Measurements from ENCODE around the gene LRRC37A.
"Not testable (repeated sequence)": the region's sequence is repeated elsewhere in the genome, so short reads cannot be mapped to it uniquely, and the experiment has no call there.

LRRC37A gene

DNA sequence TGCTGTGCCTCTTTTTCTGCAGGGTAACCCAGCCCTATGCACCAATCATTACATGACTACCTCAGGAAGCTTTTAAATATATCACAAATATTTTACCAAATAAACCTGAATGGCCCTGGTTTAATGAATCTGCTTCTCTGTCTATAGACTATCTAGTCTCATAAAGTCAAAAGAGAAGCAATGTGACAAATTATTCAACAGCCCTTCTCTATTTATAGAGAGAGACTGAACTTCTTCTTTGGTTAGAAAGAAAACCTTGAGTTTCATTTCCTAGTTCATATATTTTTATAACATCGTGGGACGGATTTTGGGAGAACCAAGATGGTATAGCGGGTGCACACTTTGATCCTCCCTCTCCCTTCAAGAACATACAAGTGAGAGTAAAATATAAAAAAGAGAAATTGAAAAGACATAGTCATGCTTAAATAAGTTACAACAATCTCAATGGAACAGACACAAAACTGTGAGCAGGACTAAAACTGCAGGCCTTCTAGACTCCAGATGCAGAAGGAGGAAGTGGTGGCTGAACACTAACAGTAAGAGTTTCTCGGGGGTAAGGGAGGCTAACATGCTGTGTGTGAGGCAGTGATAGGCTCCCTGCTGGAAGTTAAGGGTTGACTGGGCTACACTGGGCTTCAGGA is 3.9 kb upstream of the LRRC37A start:
- DNase-seq: not testable (repeated sequence)

DNA sequence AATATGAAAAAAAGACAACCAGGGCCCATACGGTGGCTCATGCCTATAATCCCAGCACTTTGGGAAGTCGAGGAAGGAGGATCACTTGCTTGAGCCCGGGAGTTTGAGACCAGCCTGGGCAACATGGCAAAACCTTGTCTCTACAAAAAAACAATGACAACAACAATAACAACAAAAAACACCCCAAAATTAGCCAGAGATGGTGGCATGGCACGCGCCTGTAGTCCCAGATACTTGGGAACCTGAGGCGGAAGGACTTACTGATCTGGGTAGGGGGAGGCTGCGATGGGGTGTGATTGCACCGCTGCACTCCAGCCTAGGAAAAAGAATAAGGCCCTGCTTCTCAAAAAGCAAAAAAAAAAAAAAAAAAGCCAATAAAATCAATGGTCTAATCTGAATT is 3.3 kb upstream of the LRRC37A start:
- DNase-seq: not testable (repeated sequence)

- not testable (repeated sequence) for DNase-seq
Observed at GRCh38 chr17:46341220-46341619, 46.3 kb downstream of the LRRC37A start.

GRCh38 chr17:46342131-46342530 is 47.2 kb downstream of the LRRC37A start:
- not testable (repeated sequence) for DNase-seq

GRCh38 chr17:46348345-46348744 is 53.4 kb downstream of the LRRC37A start:
- not testable (repeated sequence) for DNase-seq

DNA sequence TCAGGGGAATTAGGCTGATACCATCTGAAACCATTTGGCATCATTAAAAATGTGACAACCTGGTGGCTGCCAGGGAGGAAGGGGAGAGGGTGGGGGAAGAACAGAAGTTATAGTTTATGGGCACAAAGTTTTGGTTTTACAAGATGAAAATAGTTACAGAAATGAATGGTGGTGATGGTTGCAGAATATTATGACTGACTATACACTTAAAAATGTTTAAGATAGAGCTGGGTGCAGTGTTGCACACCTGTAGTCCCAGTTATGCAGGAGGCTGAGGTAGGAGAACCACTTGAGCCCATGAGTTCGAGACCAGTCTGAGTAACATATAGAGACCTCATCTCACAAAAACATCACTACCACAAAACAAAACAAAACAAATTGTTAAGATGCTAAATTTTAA is 54.1 kb downstream of the LRRC37A start:
- DNase-seq: not testable (repeated sequence)

DNA sequence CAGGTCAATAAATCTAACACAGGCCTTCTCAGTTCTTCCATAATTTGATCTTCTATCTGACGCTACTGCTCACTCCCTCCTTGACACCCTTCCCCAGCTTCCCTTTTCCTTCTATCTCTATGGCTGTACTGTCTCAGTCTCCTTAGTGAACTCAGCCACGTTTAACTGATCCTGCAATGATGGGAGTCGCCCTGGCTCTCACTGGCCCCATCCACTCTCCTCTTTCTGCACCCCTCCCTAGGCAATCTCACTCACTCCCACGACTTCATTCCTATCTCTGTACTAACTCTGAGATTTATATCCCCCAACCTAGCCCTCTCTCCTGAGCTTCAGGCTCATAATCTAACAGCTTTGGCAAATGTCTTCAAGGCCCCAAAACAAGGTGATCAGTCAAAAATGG is 58.9 kb downstream of the LRRC37A start:
- not testable (repeated sequence) for DNase-seq

GRCh38 chr17:46361145-46361735 is 66.3 kb downstream of the LRRC37A start:
- not testable (repeated sequence) for DNase-seq

DNA sequence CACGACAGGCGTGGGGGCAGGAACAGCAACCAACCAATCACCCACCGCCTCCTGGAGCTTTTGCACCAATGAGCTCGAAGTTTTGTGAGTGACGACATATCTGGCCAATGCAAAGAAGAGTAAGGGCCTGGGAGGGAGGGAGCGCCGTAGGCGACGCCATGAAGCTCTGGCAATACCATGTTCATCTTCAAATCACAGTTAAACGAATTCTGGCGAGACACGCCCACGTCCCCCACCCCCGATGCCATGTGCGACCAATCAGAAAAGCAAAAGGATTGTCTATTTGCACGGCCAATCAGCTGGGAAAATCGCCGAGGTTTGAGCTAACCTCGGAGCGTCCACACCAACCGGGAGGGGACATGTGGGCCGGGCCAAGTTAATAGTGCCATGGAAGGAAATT is 66.8 kb downstream of the LRRC37A start, which contains the start of gene ARL17B:
ARL17B (minus strand) TSS at position 12 of the 400 bp plus-strand sequence. CDS start 3,369 bp downstream, outside the sequence.
- not testable (repeated sequence) for DNase-seq

GRCh38 chr17:46367520-46367919 is 72.6 kb downstream of the LRRC37A start:
- DNase-seq: not testable (repeated sequence)

DNA sequence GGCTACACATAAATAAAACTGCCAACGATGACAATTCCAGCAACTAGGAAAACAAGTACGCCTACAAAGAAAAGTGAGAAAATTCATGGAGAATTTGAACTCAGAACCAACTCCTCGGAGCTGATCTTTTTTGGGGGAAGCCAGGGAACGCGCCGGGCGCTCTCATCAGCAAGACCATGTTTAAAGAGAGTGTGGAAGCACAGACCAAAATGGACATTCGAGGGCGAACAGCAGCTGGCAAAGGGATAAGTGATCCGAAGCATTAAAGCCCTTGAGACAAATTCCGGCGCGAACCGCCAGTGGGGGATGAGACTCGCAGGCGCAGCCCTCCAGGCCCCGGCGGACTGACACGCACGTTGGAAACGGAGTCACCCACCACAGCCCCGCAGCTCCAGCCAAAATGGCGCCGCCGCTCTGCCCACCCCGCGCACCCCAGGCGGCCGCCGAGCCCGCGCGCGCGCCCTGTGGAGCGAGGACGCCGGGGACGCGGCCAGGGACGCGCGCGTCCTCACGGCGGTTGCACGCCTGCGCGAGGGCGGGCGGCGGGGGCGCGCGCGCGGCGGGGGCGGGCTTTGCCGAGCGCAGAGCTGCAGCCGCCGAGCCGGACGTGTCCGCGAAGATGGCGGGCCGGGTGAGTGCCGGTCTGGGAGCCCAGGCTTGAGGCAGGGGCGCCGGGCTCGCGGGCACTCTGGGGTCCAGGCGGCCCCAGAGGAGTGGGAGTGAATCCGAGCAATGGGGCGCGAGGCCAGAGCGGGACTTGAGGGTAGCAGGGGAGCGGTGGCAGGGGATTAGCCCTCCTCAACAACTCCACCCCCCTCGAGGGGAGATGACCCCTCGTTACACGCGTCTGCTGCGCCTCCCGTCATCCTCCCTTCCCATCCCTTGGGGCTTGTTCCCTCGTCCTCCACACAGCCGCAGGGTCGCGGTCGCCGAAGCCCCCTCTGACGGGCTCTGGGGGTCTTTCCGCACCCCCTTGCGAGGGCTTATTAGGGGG is 77.6 kb downstream of the LRRC37A start:
- not testable (repeated sequence) for DNase-seq

DNA sequence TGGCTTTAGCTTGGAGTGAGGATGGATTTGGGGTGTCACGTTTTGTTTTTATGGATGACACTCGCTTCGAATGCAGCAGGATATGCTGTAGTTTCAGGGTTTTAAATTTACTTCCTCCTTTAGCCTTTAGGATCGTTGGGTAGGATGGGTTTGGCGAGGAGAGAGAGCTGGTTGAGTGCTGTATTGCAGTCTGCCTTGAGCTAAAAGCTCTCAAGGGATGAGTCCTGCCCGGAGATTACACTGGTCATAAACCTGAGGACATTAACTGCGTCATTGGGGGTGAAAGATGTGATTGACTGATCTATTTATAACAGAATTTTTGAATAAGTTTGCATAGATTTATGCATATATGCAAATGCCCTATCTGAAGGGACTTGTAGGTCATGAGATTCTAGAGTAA is 78.5 kb downstream of the LRRC37A start:
- DNase-seq: not testable (repeated sequence)

DNA sequence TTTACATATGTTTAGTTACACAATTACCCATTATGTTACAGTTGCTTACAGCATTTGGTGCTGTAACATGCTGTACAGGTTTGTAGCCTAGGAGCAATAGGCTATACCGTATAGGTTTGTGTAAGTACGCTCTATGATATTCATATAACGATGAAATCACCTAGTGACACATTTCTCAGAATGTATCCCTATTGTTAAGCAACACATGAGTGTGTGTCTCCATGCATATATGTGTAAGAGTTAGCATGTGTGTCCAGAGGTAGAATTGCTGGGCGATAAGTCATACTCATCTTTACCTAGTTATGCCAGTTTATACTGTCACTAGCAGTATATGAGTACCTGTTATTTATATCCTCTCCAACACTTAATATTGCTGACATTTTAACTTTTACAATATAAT is 88.2 kb downstream of the LRRC37A start:
- DNase-seq: not testable (repeated sequence)

DNA sequence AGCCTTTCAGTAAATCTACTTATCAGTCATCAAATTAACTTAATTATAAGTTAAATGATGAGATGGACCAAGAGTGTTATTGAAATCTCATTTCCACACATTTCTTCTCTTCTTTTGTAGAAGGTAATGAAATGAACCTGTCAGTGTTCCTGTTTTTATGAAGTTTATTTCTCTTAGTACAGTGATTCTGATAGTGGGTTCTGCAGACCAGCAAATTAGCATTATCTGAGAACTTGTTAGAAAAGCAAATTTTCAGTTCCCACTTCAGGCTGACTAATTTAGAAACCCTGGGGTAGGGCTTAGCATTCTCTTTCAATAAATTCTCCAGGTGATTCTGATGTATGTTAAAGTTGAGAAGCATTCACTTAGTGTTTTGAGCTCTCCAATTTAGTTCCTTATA is 90.6 kb downstream of the LRRC37A start:
- not testable (repeated sequence) for DNase-seq
